HG03135 (cell line): Measurements from ENCODE around the gene ARSG.
"Not testable (repeated sequence)": the region's sequence is repeated elsewhere in the genome, so short reads cannot be mapped to it uniquely, and the experiment has no call there.

Experiments used
- ATAC-seq: cut with Tn5 transposase; IDR thresholded peaks from one replicate; pipeline ENCODE4 v1.9.1; 2021; ENCODE audit warnings: mild to moderate bottlenecking, moderate library complexity; ENCODE audit not compliant: unreplicated experiment

Gene ARSG

GRCh38 chr17:68304706-68305105 is 13.4 kb downstream of the ARSG start:
- no peak for ATAC-seq

DNA sequence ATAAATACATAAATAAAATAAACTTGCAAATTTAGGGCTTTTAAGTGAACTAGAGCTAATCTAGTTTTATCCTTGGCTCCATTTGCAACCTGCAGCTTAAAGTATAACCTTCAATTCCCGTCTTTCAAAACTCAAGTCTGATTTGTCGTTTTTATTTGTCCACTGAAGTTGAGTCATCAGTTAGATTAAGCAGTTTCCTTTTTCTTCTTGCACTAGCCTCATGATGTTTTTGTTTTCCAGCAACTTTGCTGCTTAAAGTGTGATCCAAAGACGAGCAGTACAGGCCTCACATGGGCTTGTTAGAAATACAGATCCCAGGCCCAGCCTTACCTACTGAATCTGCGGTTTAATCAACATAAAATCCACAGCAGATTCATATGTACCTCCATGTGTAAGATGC is 13.8 kb downstream of the ARSG start:
- no peak for ATAC-seq

DNA sequence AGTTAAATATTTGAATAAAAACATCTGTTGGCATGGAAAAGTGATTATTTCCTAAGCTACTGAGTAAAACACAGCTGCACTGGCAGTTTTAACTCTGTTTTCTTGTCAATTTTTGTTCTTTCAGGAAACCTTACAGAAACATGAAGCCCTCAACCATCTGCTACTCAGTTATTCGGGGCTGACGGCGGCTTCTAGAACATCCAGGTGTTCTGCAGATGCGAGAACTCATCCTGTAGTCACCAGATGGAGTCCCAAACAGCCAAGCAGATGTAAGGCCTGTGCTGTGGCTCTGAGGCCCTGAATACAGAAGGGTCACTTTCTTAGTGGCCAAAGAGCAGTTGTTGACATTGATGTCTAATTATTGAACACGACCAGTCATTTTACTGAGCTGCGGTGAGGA is 15.5 kb downstream of the ARSG start:
- no peak for ATAC-seq

DNA sequence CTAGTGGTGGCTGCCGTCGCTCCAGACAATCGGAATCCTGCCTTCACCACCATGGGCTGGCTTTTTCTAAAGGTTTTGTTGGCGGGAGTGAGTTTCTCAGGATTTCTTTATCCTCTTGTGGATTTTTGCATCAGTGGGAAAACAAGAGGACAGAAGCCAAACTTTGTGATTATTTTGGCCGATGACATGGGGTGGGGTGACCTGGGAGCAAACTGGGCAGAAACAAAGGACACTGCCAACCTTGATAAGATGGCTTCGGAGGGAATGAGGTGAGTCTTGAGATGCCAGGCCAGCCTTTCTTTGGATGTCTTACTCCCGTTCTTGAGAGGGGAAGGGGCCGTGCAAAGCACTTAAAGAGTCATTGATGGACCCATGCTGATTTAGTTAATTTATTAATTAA is 16.1 kb downstream of the ARSG start:
- no peak for ATAC-seq

DNA sequence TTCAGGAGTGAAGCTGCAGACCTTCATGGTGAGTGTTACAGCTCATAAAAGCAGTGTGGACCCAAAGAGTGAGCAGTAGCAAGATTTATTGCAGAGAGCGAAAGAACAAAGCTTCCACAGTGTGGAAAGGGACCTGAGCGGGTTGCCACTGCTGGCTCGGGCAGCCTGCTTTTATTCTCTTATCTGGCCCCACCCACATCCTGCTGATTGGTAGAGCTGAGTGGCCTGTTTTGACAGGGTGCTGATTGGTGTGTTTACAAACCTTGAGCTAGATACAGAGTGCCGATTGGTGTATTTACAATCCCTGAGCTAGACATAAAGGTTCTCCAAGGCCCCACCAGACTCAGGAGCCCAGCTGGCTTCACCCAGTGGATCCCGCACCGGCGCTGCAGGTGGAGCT is 17.2 kb downstream of the ARSG start:
- not testable (repeated sequence) for ATAC-seq

DNA sequence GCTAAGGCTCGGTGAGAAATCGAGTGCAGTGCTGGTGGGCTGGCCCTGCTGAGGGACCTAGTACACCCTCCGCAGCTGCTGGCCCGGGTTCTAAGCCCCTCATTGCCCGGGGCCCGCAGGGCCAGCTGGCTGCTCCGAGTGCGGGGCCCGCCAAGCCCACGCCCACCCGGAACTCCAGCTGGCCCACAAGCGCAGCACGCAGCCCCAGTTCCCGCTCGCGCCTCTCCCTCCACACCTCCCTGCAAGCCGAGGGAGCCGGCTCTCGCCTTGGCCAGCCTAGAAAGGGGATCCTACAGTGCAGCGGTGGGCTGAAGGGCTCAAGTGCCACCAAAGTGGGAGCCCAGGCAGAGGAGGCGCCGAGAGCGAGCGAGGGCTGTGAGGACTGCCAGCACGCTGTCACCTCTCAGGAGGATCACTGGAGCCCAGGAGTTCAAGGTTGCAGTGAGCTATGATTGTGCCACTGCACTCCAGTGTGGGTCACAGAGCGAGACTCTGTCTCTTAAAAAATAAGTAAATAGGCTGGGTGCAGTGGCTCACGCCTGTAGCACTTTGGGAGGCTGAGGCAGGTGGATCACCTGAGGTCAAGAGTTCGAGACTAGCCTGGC is 17.9 kb downstream of the ARSG start:
- ATAC-seq: not testable (repeated sequence)

DNA sequence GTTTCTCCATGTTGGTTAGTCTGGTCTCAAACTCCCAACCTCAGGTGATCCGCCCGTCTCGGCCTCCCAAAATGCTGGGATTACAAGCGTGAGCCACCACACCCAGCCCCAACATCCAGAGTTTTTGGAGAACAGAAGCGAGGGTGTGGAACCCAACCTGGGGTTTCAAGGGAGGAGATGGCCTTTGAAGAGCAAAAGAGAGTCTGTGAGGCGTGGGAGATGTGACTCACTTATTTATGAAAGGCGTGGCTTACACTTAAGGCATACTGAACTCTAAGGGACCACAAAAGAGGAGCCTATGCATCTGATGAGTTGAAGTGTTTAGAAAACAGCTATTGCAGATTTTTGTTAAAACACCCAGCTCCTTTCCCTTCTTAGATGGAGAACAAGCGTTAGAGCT is 18.9 kb downstream of the ARSG start:
- no peak for ATAC-seq

- ATAC-seq: no peak
Observed at GRCh38 chr17:68314916-68315535, 23.7 kb downstream of the ARSG start.

DNA sequence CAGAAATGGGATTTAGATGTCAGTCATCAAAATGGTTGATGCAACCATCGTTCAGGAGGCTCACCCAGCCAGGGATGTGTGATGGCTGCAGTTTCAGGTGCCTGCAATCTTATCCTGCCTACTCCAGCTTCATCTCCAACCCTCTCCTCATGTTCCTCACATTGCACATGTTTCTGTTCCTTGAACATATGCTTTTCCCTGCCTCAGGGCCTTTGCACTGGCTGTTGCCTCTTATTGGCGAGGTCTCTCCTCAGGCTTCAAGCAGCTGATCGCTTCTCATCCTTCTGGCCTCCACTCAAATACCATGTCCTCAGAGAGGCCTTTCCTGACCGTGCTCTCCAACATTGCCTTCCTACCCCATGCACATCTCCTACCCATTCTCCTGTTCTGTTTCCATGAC is 24.6 kb downstream of the ARSG start:
- ATAC-seq: no peak

DNA sequence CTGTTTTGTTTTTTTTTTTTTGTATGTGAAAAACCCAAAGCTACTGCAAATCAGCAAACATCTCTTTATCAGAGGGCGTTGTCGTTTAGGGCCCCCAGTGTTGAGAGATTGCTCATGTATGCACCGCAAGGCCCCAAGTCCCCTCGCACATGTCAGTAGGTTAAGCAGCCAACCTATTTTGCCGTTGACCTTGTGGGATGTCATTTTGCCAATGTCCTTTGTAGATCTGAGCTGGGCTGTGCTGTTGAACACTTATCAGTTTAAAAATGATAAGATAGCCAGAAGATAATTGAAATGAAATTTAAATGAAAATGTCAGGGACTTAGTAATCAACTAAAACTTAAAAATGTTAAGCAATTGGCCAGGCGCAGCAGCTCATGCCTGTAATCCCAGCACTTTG is 26.2 kb downstream of the ARSG start:
- ATAC-seq: no peak

DNA sequence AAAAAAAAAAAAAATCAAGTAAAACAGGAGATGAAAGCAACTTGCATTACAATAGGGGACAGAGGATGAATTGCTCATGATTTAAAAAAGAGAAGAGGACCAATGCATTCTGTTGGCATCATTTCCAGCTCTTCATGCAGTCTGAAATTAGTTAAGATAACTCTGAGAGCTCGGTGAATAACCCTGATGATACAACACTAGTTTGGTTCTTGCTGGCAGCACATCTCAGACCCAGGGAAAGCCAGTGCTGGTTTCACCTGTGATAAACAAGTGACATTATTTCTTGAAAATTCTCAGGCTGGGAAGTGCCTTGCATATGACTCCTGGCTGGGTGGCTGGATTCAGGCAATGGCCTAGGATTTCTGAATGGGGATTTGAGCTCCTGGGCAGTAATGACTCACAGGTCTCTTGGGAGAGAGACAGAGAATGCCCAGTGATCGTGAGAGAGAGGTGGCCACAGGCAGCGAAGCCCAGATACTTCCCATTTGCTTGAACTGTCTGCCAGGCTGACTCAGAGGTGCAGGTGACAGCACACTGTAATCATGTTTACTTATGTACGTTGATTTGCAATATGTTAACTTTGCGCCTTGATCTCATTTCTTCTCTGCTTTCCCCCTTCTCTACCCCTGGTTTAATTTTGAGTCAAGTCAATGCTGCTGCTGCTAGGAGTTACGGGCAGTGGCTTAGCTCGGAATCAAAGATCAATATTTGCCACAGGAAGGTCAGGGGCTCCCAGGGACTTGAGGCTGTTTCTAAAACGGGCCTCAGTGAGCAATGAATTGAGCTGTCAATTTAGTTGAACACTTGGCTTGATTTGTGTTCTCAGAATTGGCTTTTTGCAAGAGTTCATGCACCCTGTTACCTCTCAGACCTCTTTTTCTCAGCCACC is 27.1 kb downstream of the ARSG start:
- ATAC-seq: no peak

- ATAC-seq: no peak
Observed at GRCh38 chr17:68319410-68320162, 28.3 kb downstream of the ARSG start.

GRCh38 chr17:68320311-68320865 is 29.1 kb downstream of the ARSG start:
- ATAC-seq: no peak

- no peak for ATAC-seq
Observed at GRCh38 chr17:68320943-68321555, 29.8 kb downstream of the ARSG start.

DNA sequence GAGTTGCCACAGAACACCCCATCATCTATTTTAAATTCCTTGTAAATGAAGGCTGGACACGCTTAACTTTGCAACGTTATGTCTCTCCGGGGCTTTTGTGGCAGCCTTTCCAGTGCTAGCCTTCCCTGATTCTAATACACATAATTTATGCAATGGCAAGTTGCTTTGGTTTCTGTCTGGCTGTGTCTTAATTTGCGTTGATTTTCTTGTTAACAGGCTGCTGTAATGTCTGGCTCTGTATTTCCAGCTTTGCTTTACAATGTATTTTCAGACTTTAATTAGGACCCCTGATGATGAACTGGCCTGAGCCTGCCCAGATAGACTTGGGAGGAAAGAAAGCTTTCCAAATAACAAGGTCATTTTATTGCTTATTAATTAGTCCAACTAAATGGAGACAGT is 30.3 kb downstream of the ARSG start:
- ATAC-seq: no peak

DNA sequence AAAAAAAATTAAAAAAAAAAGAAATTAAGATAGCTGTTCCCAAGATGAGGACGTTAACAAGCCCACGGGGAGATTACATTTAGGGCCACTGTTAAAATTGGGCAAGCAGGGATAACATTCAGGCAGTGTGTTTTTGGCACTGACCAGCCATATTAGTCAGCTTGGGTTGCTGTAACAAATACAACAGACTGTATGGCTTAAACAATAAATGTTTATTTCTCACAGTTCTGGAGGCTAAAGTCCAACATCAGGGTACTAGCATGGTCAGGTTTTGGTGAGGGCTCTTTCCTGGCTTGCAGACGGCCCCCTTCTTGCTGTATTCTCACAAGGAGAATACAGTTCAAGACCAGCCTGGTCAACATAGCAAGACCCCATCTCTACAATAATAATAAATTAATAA is 31.3 kb downstream of the ARSG start:
- ATAC-seq: no peak

GRCh38 chr17:68324114-68324513 is 32.8 kb downstream of the ARSG start:
- ATAC-seq: no peak

DNA sequence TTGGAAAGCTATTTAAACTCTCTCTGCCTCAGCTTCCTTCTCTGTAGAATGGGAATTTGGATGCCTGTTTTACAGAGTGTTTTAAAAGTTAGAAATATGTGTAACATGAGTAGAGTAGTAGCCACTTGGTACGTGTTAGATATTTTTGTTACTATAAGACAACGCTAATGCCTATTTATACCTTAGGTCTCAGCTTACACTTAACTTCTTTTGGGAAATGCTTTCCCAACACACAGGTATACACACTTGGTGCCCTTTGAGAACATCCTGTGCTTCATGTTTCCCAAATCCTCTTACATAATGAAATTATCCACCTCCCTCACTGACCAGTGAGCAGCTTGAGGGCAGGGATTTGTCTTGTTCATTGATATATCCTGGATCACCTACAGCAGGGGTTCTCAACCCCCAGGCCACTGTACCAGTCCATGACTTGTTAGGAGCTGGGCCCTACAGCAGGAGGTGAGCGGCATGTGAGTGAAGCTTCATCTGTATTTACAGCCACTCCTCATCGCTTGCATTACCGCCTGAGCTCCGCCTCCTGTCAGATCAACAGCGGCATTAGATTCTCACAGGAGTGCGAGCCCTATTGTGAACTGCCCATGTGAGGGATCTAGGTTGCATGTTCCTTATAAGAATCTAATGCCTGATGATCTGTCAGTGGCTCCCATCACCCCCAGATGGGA is 33.5 kb downstream of the ARSG start:
- no peak for ATAC-seq

DNA sequence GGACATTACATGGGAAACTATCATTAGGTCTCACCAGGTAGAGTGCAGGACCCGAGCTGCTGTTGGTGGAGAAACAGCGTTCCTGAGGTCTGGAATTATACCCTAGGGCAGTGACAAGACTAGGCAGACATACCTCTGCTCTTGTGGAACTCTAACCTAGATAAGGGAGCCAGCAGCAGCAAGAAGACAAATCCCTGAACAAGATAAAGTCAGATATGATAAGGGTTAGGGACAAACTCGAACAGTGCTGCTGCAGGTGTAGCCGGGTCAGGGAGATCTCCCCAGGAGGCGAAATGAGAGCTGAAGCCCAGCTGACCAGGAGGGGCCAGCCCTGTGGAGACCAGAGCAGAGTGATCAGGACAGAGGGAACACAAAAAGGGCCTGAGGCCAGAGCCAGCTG is 34.7 kb downstream of the ARSG start:
- no peak for ATAC-seq

DNA sequence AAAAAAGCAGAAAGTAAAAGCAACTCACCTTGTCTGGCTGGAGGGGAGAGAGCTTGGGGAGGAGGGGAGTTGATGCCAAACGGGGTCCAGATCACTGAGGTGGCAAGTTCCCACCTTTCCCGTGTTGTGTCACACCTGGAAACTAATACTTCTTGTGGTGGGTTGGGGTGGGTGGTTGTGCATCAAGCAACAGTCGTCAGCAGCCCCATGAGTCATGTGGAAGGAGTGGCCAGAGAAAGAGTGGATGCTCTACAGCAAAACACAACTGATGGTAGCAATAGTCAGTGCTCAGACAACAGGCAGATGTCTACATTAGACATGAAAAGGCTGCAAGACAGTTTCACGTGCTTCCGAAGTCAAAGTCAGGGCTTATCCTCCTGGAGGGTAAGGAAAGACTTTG is 35.4 kb downstream of the ARSG start:
- no peak for ATAC-seq
